HG03045 (cell line): ENCODE results near the gene SLC25A31.

ENCODE experiments used
- ATAC-seq: cut with Tn5 transposase; IDR thresholded peaks from one replicate; pipeline ENCODE4 v1.9.1; 2021; ENCODE audit warnings: mild to moderate bottlenecking, moderate library complexity; ENCODE audit not compliant: unreplicated experiment

The SLC25A31 gene

GRCh38 chr4:127776620-127777019 is 46.4 kb downstream of the SLC25A31 start:
- no peak for ATAC-seq

- ATAC-seq: no peak
These were observed 47.3 kb downstream of the SLC25A31 start for GRCh38 chr4:127777487-127777886.

- ATAC-seq: no peak
These were observed 47.9 kb downstream of the SLC25A31 start for GRCh38 chr4:127778102-127778501.

GRCh38 chr4:127780598-127780997 is 50.4 kb downstream of the SLC25A31 start:
- ATAC-seq: no peak

- ATAC-seq: peak; percentile 38
These were observed 51.3 kb downstream of the SLC25A31 start for GRCh38 chr4:127781300-127782024.

- peak; percentile 85 for ATAC-seq
These were observed 51.8 kb downstream of the SLC25A31 start for GRCh38 chr4:127782025-127782274.

- ATAC-seq: peak; percentile 45
These were observed 52.2 kb downstream of the SLC25A31 start, which contains the start of gene HSPA4L for GRCh38 chr4:127782275-127783025. HSPA4L (plus strand) TSS chr4:127782322; CDS start chr4:127782551, 229 bp downstream.

GRCh38 chr4:127783026-127783769 is 53.0 kb downstream of the SLC25A31 start:
- no peak for ATAC-seq

- no peak for ATAC-seq
These were observed 54.0 kb downstream of the SLC25A31 start for GRCh38 chr4:127783955-127784770.

GRCh38 chr4:127788517-127788916 is 58.3 kb downstream of the SLC25A31 start:
- ATAC-seq: no peak

GRCh38 chr4:127791391-127791790 is 61.2 kb downstream of the SLC25A31 start:
- ATAC-seq: no peak

- no peak for ATAC-seq
These were observed 63.3 kb downstream of the SLC25A31 start for GRCh38 chr4:127793528-127793927.

GRCh38 chr4:127799711-127800110 is 69.5 kb downstream of the SLC25A31 start:
- ATAC-seq: no peak

- no peak for ATAC-seq
These were observed 79.1 kb downstream of the SLC25A31 start for GRCh38 chr4:127809173-127809800.

GRCh38 chr4:127810551-127810950 is 80.4 kb downstream of the SLC25A31 start:
- ATAC-seq: no peak

GRCh38 chr4:127822430-127822829 is 92.2 kb downstream of the SLC25A31 start:
- no peak for ATAC-seq
